Endothelial cell of umbilical vein (primary cell): Measurements from ENCODE around the gene CIDEA. TPM values are rescaled to one million over a fixed set of nuclear protein-coding genes. Genes with fewer than 3 reads are reported as not detected.

Source experiments
- BruUV-seq: library from RNA; stranded (reverse); fragments of 400-500 nt; replicated peaks from 2 replicates; lab custom pipeline; 2021; lab: Mats Ljungman, UMichigan
- CTCF ChIA-PET: fragments of 300-600, 350-600 bp; sonication (Branson Sonifier 250); formaldehyde crosslinking; loops from one replicate; lab custom pipeline; 2021; ENCODE audit warnings: antibody characterized with exemption, inconsistent platforms; lab: Charles Lee
- POLR2A ChIA-PET: fragments of 300-600, 350-600 bp; sonication (Branson Sonifier 250); formaldehyde crosslinking; loops from one replicate; lab custom pipeline; 2021; ENCODE audit warnings: antibody characterized with exemption, inconsistent platforms; lab: Charles Lee
- DNase-seq: peaks from one replicate; pipeline ENCODE4 v3.0.0-alpha.2; 2011; ENCODE audit warnings: low read depth, low spot score
- FAIRE-seq: peaks from 2 replicates; lab custom pipeline; 2011; peaks lifted over from hg19 to GRCh38; lab: Jason Lieb, UNC
- H2AFZ ChIP-seq: 2 replicates; pipeline ENCODE4 v1.6.0; 2012; ENCODE audit warnings: low read depth, low read length, control low read depth, inconsistent platforms
- H3K27ac ChIP-seq: 2 replicates; pipeline ENCODE4 v1.5.1; 2011; ENCODE audit warnings: low read depth, mild to moderate bottlenecking, control low read depth, low read length, moderate library complexity; ENCODE audit not compliant: insufficient read depth
- H3K27me3 ChIP-seq, 2 experiments: 2 replicates each; pipeline versions ENCODE4 v1.6.0 to v1.6.1; 2011; ENCODE audit warnings: low read length in 2 of 2, mixed read lengths in 1 of 2; ENCODE audit not compliant: control insufficient read depth in 2 of 2, insufficient read depth in 2 of 2
- H3K36me3 ChIP-seq, 2 experiments: 2 replicates in 1 of 2; 3 replicates in 1 of 2; pipeline ENCODE4 v1.5.1; 2011; ENCODE audit warnings: low read length in 2 of 2, mild to moderate bottlenecking in 1 of 2, moderate library complexity in 1 of 2; ENCODE audit not compliant: control insufficient read depth in 2 of 2, insufficient read depth in 2 of 2; ENCODE audit errors: extremely low read depth in 1 of 2
- H3K4me1 ChIP-seq: 3 replicates; pipeline ENCODE4 v1.5.1; 2011; ENCODE audit warnings: mild to moderate bottlenecking, low read length; ENCODE audit not compliant: control insufficient read depth, insufficient read depth; ENCODE audit errors: extremely low read depth
- H3K4me2 ChIP-seq: 2 replicates; pipeline ENCODE4 v1.6.1; 2011; ENCODE audit warnings: low read length, control low read depth, mixed read lengths; ENCODE audit not compliant: insufficient read depth
- H3K4me3 ChIP-seq, 3 experiments: fragments of 200-600 bp in 1 of 3; sonication (generic), shearing (Covaris generic) in 1 of 3; replicated peaks in 1 of 3; 2 replicates each; pipeline ENCODE4 v1.5.1; 2011 to 2016; ENCODE audit warnings: control low read depth in 3 of 3, low read length in 3 of 3, mild to moderate bottlenecking in 2 of 3, inconsistent platforms in 1 of 3, low read depth in 1 of 3, moderate library complexity in 1 of 3; ENCODE audit not compliant: insufficient read depth in 1 of 3
- H3K79me2 ChIP-seq: 2 replicates; pipeline ENCODE4 v1.6.0; 2012; ENCODE audit warnings: low read length, inconsistent platforms; ENCODE audit not compliant: control insufficient read depth, insufficient read depth
- H3K9ac ChIP-seq: replicated peaks from 2 replicates; pipeline ENCODE3; 2011; ENCODE audit warnings: low read length, control low read depth; ENCODE audit not compliant: insufficient read depth; ENCODE audit errors: extremely low read depth
- H3K9me1 ChIP-seq: replicated peaks from 3 replicates; pipeline ENCODE4 v1.6.0; 2011; ENCODE audit warnings: mild to moderate bottlenecking, low read length; ENCODE audit not compliant: control insufficient read depth, insufficient read depth; ENCODE audit errors: extremely low read depth
- H3K9me3 ChIP-seq: replicated peaks from 2 replicates; pipeline ENCODE4 v1.5.1; 2012; ENCODE audit warnings: low read length, inconsistent platforms; ENCODE audit not compliant: control insufficient read depth, insufficient read depth
- H4K20me1 ChIP-seq: replicated peaks from 2 replicates; pipeline ENCODE3; 2011; ENCODE audit warnings: mild to moderate bottlenecking, low read length; ENCODE audit not compliant: control insufficient read depth, insufficient read depth; ENCODE audit errors: extremely low read depth
- EZH2 ChIP-seq: IDR thresholded peaks from 2 replicates; pipeline ENCODE4 v1.6.1; 2012; ENCODE audit warnings: borderline replicate concordance, low read depth, mild to moderate bottlenecking, moderate library complexity, low read length, inconsistent platforms; ENCODE audit not compliant: severe bottlenecking
- FOS ChIP-seq: IDR thresholded peaks from 2 replicates; pipeline ENCODE4 v1.6.1; 2011; ENCODE audit warnings: mild to moderate bottlenecking, low read length, moderate library complexity, borderline replicate concordance; ENCODE audit not compliant: insufficient read depth
- GATA2 ChIP-seq: IDR thresholded peaks from 2 replicates; pipeline ENCODE4 v1.7.0; 2011; ENCODE audit warnings: low read depth, mild to moderate bottlenecking, moderate library complexity, mixed read lengths, low read length; ENCODE audit not compliant: insufficient read length, insufficient read depth
- JUN ChIP-seq: IDR thresholded peaks from 2 replicates; pipeline ENCODE4 v1.6.1; 2011; ENCODE audit warnings: borderline replicate concordance, low read depth; ENCODE audit not compliant: insufficient read length, insufficient read depth
- MYC ChIP-seq: IDR thresholded peaks from one replicate; pipeline ENCODE4 v1.6.1; 2011; ENCODE audit warnings: mild to moderate bottlenecking, low read depth, low read length
- POLR2AphosphoS5 ChIP-seq: IDR thresholded peaks from 2 replicates; pipeline ENCODE4 v1.6.1; 2012; ENCODE audit warnings: low read depth, mild to moderate bottlenecking, control low read depth, low read length, moderate library complexity; ENCODE audit not compliant: insufficient read depth
- dilution Hi-C: fragments of 300-500 bp; cut with MboI; formaldehyde crosslinking; loops from one replicate; pipeline ENCODE4 v1.15.0; 2019; ENCODE audit warnings: low sequenced_read_pairs; ENCODE audit not compliant: extremely low pct_ligation_motif_present
- intact Hi-C: fragments of 100-400 bp; cut with micrococcal nuclease; formaldehyde crosslinking; loops from one replicate; pipeline ENCODE4 v1.10.0; 2022
- polyA plus RNA-seq, 4 experiments: library from polyadenylated mRNA; depleted of rRNA in 3 of 4; stranded (reverse) in 3 of 4; unstranded in 1 of 4; fragments of >200 nt; gene quantifications; 2 replicates each; pipeline versions ENCODE4 v1.2.1 to v1.2.3, GENCODE V29; 2011 to 2012; ENCODE audit warnings: missing spikeins in 1 of 4
- total RNA-seq: library from RNA; stranded (reverse); gene quantifications from 2 replicates; pipeline ENCODE4 v1.2.3, GENCODE V29; 2021
- TF ChIP-seq, protein P1 (sequence below), 2 donors: IDR thresholded peaks; 1 replicate in 1 of 2; 2 replicates in 1 of 2; pipeline ENCODE4 v1.5.1; 2011; ENCODE audit warnings: low read length in 2 of 2, mild to moderate bottlenecking in 2 of 2, moderate library complexity in 2 of 2, control low read depth in 1 of 2, inconsistent platforms in 1 of 2, low read depth in 1 of 2; ENCODE audit not compliant: insufficient read depth in 1 of 2; ENCODE audit errors: extremely low read depth in 1 of 2

CIDEA gene
- total and polyA plus RNA-seq, 2 donors (not counting 3 experiments of a cell fraction or from before 2014, with no cell fraction given), result 0.42 TPM; not detected in 1

- Histone ChIP-seq H3K27me3 (no peaks in the 10 kb centered on the region), H3K9me3 (no peaks in the 10 kb centered on the region), H3K36me3 (no peaks in the 10 kb centered on the region), H3K9me1 (no peaks in the 10 kb centered on the region), H3K27ac (no peak overlapping the region), H4K20me1 (no peaks in the 10 kb centered on the region), H3K9ac (no peak overlapping the region), H3K4me2 (no peak overlapping the region), H3K4me1 (peaks cover 32% of the 10 kb centered on the region), H2AFZ (no peak overlapping the region), H3K79me2 (no peaks in the 10 kb centered on the region), H3K4me3 (no peak overlapping the region)
- TF ChIP-seq, protein P1, sequence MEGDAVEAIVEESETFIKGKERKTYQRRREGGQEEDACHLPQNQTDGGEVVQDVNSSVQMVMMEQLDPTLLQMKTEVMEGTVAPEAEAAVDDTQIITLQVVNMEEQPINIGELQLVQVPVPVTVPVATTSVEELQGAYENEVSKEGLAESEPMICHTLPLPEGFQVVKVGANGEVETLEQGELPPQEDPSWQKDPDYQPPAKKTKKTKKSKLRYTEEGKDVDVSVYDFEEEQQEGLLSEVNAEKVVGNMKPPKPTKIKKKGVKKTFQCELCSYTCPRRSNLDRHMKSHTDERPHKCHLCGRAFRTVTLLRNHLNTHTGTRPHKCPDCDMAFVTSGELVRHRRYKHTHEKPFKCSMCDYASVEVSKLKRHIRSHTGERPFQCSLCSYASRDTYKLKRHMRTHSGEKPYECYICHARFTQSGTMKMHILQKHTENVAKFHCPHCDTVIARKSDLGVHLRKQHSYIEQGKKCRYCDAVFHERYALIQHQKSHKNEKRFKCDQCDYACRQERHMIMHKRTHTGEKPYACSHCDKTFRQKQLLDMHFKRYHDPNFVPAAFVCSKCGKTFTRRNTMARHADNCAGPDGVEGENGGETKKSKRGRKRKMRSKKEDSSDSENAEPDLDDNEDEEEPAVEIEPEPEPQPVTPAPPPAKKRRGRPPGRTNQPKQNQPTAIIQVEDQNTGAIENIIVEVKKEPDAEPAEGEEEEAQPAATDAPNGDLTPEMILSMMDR (IDR thresholded peaks at IDR 0.05; ENCODE audit: extremely low read depth in 1 of 2, insufficient read depth in 1 of 2, low read depth in 1 of 2, low read length in 2 of 2), result peak; percentile 16 to 24
- TF ChIP-seq GATA2, result no peak
- CTCF ChIA-PET, result interaction anchor here (0.6 to 7.7 kb wide), 12 partner anchors 9 to 70 kb away, joined by 3 to 102 read pairs (median 6); partner anchors contain the start of gene TUBB6
- intact Hi-C loops (loop anchor here (10.0 kb wide), 1 partner anchor 372 kb away; the partner anchor contains the start of gene SPIRE1), dilution Hi-C loops (no loop called here)
- POLR2A ChIA-PET, result interaction anchor here (1.0 to 1.9 kb wide), 7 partner anchors 12 to 35 kb away, joined by 3 to 11 read pairs (median 4); partner anchors contain the start of gene TUBB6
- FAIRE-seq (no peak), DNase-seq (peak; percentile 20)
- BruUV-seq, result no TSS peak
These were observed 29.1 kb downstream of the CIDEA start for GRCh38 chr18:12283256-12283655.

DNA sequence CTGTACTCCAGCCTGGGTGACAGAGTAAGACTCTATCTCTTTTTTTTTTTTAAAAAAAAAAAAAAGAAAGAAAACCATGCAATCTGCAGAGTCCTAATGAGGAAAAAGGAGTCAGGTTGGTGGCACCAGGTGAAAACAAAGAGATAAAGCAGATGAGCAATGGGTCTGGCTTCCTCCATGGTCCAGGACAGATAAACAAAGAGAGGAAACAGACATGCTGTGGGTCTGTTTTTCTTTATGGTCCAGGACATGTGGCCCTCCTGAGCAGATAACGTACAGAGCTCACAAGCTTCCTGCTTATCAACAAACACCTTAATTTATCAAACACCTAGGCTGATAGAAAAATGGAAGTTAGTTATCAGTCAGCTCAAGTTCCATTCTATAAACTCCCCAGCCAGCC, 29.5 kb downstream of the CIDEA start:
- dilution Hi-C loops, result no loop called here

More for the DNA sequence above, 29.5 kb downstream of the CIDEA start:
- Histone ChIP-seq H3K9me3 (no peaks in the 10 kb centered on the region), H3K4me2 (no peak overlapping the region), H3K36me3 (no peaks in the 10 kb centered on the region), H3K27ac (no peak overlapping the region), H3K9ac (no peak overlapping the region), H3K27me3 (no peaks in the 10 kb centered on the region), H2AFZ (no peak overlapping the region), H3K4me1 (peaks cover 28% of the 10 kb centered on the region), H3K79me2 (no peaks in the 10 kb centered on the region), H3K4me3 (no peak overlapping the region), H3K9me1 (no peaks in the 10 kb centered on the region), H4K20me1 (no peaks in the 10 kb centered on the region)
- BruUV-seq, result no TSS peak
- POLR2A ChIA-PET, result interaction anchor here (1.1 to 1.9 kb wide), 3 partner anchors 12 to 31 kb away, joined by 3 to 11 read pairs (median 4); partner anchors contain the start of gene TUBB6
- TF ChIP-seq MYC (no peak), FOS (no peak), JUN (no peak), GATA2 (no peak), EZH2 (no peak), POLR2AphosphoS5 (no peak)
- TF ChIP-seq, protein P1 (IDR thresholded peaks at IDR 0.05; ENCODE audit: extremely low read depth in 1 of 2, insufficient read depth in 1 of 2, low read depth in 1 of 2, low read length in 2 of 2), result no peak
- FAIRE-seq (no peak), DNase-seq (no peak)
- CTCF ChIA-PET, result interaction anchor here (0.6 to 7.7 kb wide), 11 partner anchors 11 to 70 kb away, joined by 3 to 102 read pairs (median 7); partner anchors contain the start of gene TUBB6
- intact Hi-C loops, result loop anchor here (10.0 kb wide), 1 partner anchor 371 kb away; the partner anchor contains the start of gene SPIRE1
